Mononuclear cell (primary cell): ENCODE data around the gene GALNT7. TPM values are rescaled to one million over a fixed set of nuclear protein-coding genes. Genes with fewer than 3 reads are reported as not detected.

Source experiments
- H3K27me3 ChIP-seq: 2 replicates; pipeline ENCODE4 v1.6.0; 2011; ENCODE audit warnings: low read length, control low read depth; ENCODE audit not compliant: insufficient read depth
- H3K4me1 ChIP-seq: 2 replicates; pipeline ENCODE4 v1.5.1; 2011; ENCODE audit warnings: mild to moderate bottlenecking, low read length, control low read depth; ENCODE audit not compliant: insufficient read depth
- H3K4me3 ChIP-seq: 2 replicates; pipeline ENCODE4 v1.5.1; 2011; ENCODE audit warnings: mild to moderate bottlenecking, low read length, moderate library complexity
- H3K9me3 ChIP-seq: 2 replicates; pipeline ENCODE4 v1.5.1; 2011; ENCODE audit warnings: low read depth, mild to moderate bottlenecking, control low read depth, low read length
- total RNA-seq: library from RNA; depleted of rRNA; stranded (reverse); fragments of >200 nt; gene quantifications from one replicate; pipeline ENCODE4 v1.2.3, GENCODE V29; 2012

GALNT7 gene
- total RNA-seq, 1 donor = 11.4 TPM

GRCh38 chr4:173270312-173271027, 101.9 kb downstream of the GALNT7 start:
- H3K27me3 ChIP-seq = no peaks in the 10 kb centered on the region
- no peak overlapping the region for H3K4me3 ChIP-seq
- H3K4me1 ChIP-seq = no peaks in the 10 kb centered on the region
- no peaks in the 10 kb centered on the region for H3K9me3 ChIP-seq

- Histone ChIP-seq H3K27me3 (no peaks in the 10 kb centered on the region), H3K4me1 (no peaks in the 10 kb centered on the region), H3K4me3 (no peak overlapping the region), H3K9me3 (no peaks in the 10 kb centered on the region)
These were observed 103.7 kb downstream of the GALNT7 start for GRCh38 chr4:173272314-173272713.

GRCh38 chr4:173272996-173273395, 104.4 kb downstream of the GALNT7 start:
- no peaks in the 10 kb centered on the region for H3K9me3 ChIP-seq
- no peaks in the 10 kb centered on the region for H3K27me3 ChIP-seq
- no peak overlapping the region for H3K4me3 ChIP-seq
- no peaks in the 10 kb centered on the region for H3K4me1 ChIP-seq

GRCh38 chr4:173273941-173274340, 105.3 kb downstream of the GALNT7 start:
- no peaks in the 10 kb centered on the region for H3K9me3 ChIP-seq
- no peaks in the 10 kb centered on the region for H3K27me3 ChIP-seq
- H3K4me3 ChIP-seq = no peak overlapping the region
- no peaks in the 10 kb centered on the region for H3K4me1 ChIP-seq

GRCh38 chr4:173274744-173275143, 106.1 kb downstream of the GALNT7 start:
- Histone ChIP-seq H3K4me1 (no peaks in the 10 kb centered on the region), H3K9me3 (no peaks in the 10 kb centered on the region), H3K27me3 (no peaks in the 10 kb centered on the region), H3K4me3 (no peak overlapping the region)

GRCh38 chr4:173275150-173275549, 106.5 kb downstream of the GALNT7 start:
- H3K27me3 ChIP-seq = no peaks in the 10 kb centered on the region
- no peak overlapping the region for H3K4me3 ChIP-seq
- no peaks in the 10 kb centered on the region for H3K4me1 ChIP-seq
- no peaks in the 10 kb centered on the region for H3K9me3 ChIP-seq

GRCh38 chr4:173277340-173277739, 108.7 kb downstream of the GALNT7 start:
- H3K27me3 ChIP-seq = no peaks in the 10 kb centered on the region
- no peak overlapping the region for H3K4me3 ChIP-seq
- H3K9me3 ChIP-seq = no peaks in the 10 kb centered on the region
- H3K4me1 ChIP-seq = peaks cover 10% of the 10 kb centered on the region

GRCh38 chr4:173280998-173281397, 112.4 kb downstream of the GALNT7 start:
- Histone ChIP-seq H3K27me3 (no peaks in the 10 kb centered on the region), H3K4me1 (peaks cover 10% of the 10 kb centered on the region), H3K4me3 (no peak overlapping the region), H3K9me3 (peaks cover 9% of the 10 kb centered on the region)

GRCh38 chr4:173281406-173282255, 113.0 kb downstream of the GALNT7 start:
- Histone ChIP-seq H3K4me1 (peaks cover 10% of the 10 kb centered on the region), H3K4me3 (no peak overlapping the region), H3K9me3 (peaks cover 14% of the 10 kb centered on the region), H3K27me3 (no peaks in the 10 kb centered on the region)

GRCh38 chr4:173282256-173282562, 113.6 kb downstream of the GALNT7 start:
- peaks cover 10% of the 10 kb centered on the region for H3K4me1 ChIP-seq
- no peak overlapping the region for H3K4me3 ChIP-seq
- no peaks in the 10 kb centered on the region for H3K27me3 ChIP-seq
- H3K9me3 ChIP-seq = peaks cover 17% of the 10 kb centered on the region

GRCh38 chr4:173282626-173283025, 114.0 kb downstream of the GALNT7 start:
- H3K4me1 ChIP-seq = peaks cover 10% of the 10 kb centered on the region
- no peak overlapping the region for H3K4me3 ChIP-seq
- peaks cover 17% of the 10 kb centered on the region for H3K9me3 ChIP-seq
- no peaks in the 10 kb centered on the region for H3K27me3 ChIP-seq

- H3K27me3 ChIP-seq = no peaks in the 10 kb centered on the region
- peaks cover 17% of the 10 kb centered on the region for H3K4me1 ChIP-seq
- H3K9me3 ChIP-seq = peaks cover 17% of the 10 kb centered on the region
- no peak overlapping the region for H3K4me3 ChIP-seq
These were observed 115.9 kb downstream of the GALNT7 start for GRCh38 chr4:173284463-173284862.

GRCh38 chr4:173287486-173287885, 118.9 kb downstream of the GALNT7 start:
- H3K27me3 ChIP-seq = no peaks in the 10 kb centered on the region
- H3K4me3 ChIP-seq = no peak overlapping the region
- H3K9me3 ChIP-seq = peaks cover 17% of the 10 kb centered on the region
- H3K4me1 ChIP-seq = peaks cover 7% of the 10 kb centered on the region

- H3K4me3 ChIP-seq = no peak overlapping the region
- H3K9me3 ChIP-seq = peaks cover 17% of the 10 kb centered on the region
- peaks cover 7% of the 10 kb centered on the region for H3K4me1 ChIP-seq
- no peaks in the 10 kb centered on the region for H3K27me3 ChIP-seq
These were observed 119.7 kb downstream of the GALNT7 start for GRCh38 chr4:173288296-173288695.

- Histone ChIP-seq H3K4me3 (peak overlapping the region; percentile 2), H3K27me3 (no peaks in the 10 kb centered on the region), H3K4me1 (peaks cover 7% of the 10 kb centered on the region), H3K9me3 (peaks cover 17% of the 10 kb centered on the region)
These were observed 120.2 kb downstream of the GALNT7 start for GRCh38 chr4:173288698-173289352.
